GM18526 (cell line): ENCODE results near the gene MAPK8IP1.

Source experiments
- POLR2A ChIP-seq: IDR thresholded peaks from 3 replicates; pipeline ENCODE4 v1.6.1; 2011; ENCODE audit not compliant: insufficient read length; ENCODE audit errors: extremely low read depth

Gene MAPK8IP1

DNA sequence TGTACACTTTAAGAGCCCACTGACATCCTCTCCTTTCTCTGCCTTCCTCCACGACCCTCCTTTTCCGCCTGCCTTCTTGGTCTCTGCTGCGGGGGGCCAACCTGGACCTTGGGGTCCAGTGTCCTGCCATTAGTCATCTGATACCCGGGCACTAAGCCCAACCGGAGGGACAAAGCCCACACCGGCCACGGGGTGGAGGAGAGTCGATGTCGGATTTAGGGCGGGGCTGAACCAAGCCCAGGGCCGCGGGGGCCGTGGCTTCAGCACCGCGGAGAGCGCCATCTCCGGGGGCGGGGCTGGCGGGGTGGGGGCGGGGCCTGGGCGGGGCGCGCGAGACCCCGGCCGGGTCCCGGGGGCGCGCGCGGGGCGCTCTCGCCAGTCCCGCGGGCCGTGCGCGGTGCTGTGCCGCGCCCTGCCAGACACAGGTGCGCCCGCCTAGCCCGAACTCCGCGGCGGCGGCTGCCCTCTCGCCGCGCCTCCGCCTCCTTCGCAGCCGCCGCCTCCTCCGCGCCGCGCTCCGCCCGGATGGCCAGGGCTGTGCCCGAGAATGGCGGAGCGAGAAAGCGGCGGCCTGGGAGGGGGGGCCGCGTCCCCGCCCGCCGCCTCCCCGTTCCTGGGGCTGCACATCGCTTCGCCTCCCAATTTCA, at the start of gene MAPK8IP1:
Gene MAPK8IP1 (plus strand): TSS at position 378 of the 647 bp plus-strand sequence. CDS start 170 bp downstream, at position 548.
- TF ChIP-seq POLR2A, result no peak

- no peak for TF ChIP-seq POLR2A
These were observed 46.2 kb upstream of the MAPK8IP1 start for GRCh38 chr11:45839204-45839603.

- TF ChIP-seq POLR2A, result no peak
These were observed 42.1 kb upstream of the MAPK8IP1 start for GRCh38 chr11:45843158-45843924.

DNA sequence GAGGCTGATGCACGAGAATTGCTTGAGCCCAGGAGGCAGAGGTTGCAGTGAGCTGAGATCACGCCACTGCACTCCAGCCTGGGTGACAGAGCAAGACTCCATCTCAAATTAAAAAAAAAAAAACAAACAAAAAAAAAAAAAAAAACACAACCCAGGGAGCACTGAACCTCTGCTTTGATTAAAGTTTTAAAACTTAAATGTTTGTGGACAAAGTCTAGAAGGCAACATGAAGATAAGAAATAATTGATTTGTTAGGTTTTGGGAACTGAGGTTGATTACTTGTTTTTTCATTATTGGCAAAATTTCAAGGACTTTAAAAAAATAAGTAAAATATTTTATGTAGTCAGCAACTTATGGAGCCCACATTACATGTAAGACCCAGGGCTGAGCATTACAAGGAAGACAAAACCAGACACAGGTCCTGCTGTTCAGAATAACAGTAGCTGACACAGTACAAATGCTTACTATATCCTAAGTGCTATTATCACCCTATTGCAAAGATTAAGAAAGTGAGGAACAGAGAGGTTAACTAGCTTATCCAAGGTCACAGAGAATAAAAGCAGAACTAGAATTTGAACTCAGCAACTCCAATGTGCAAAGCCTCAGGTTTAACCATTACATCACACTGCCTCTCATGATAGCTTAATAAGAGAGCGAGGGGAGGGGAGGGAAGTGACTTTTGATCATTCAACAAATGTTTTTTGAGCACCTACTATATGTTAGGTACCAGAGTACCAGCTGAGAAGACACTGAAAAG, 40.5 kb upstream of the MAPK8IP1 start:
- no peak for TF ChIP-seq POLR2A

DNA sequence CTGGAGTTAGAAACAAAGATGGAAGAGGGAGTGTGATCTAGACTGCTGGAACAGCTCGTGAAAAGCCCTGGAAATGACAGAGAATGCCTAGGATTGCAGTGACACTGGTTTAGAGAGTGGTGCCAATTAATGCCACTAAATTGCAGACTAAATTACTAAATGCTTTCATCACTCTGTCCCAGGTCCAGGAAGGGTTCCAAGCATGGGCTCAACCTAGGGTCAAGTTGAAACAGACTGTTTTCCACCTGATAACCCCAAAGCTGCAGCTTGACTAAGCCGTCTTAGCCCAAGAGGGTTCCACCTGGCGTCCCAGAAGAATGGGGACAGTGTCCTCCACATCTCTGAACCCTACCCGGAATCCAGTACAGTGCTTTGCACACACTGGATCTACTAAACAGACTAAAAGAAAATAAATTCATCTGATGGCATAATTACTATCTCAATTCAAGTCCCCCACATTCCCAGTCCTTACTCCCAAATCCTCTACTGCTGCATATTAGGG, 39.2 kb upstream of the MAPK8IP1 start:
- TF ChIP-seq POLR2A, result no peak

DNA sequence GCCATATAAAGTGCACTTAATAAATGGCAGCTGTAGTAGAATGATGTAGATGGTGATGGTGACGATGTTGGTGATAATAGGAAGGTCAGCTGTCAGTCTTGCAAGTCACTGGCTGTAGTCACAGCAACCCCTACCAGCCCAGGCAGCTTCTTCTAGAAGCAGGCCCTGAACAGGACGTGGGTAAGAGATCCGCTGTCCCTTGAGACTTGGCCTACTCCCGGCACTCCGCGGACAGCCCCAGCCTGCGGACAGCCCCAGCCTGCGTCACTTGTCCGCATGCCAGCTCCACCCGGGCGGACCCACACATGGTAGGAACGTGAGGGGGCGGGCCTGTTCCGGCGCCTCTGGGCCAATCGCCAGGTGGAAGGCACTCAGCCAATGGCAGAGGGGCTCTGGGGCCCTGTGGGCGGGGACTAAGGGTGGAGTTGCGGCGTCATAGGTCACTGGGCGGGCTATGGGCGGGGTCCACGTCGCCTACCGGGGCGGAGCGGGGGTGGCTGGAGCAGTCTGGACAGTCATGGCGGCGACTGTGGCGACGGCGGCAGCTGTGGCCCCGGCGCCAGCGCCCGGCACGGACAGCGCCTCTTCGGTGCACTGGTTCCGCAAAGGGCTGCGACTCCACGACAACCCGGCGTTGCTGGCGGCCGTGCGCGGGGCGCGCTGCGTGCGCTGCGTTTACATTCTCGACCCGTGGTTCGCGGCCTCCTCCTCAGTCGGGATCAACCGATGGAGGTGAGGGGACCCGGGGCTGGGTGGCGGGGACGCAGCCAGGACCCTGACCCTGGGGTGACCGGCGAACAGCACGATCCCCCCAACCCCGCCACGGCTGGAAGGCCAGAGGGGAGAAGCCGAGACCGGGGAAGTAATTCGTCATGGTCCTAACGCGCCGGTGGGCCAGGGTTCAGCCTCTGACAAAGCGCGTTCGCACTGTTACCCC, 38.2 kb upstream of the MAPK8IP1 start, which contains the start of gene CRY2:
Gene CRY2 (plus strand): TSS at position 502 of the 937 bp plus-strand sequence. CDS start 16 bp downstream, at position 518.
- TF ChIP-seq POLR2A, result peak; percentile 91

- no peak for TF ChIP-seq POLR2A
These were observed 37.5 kb upstream of the MAPK8IP1 start for GRCh38 chr11:45847911-45848316.

GRCh38 chr11:45848654-45849081, 36.8 kb upstream of the MAPK8IP1 start:
- TF ChIP-seq POLR2A, result no peak

DNA sequence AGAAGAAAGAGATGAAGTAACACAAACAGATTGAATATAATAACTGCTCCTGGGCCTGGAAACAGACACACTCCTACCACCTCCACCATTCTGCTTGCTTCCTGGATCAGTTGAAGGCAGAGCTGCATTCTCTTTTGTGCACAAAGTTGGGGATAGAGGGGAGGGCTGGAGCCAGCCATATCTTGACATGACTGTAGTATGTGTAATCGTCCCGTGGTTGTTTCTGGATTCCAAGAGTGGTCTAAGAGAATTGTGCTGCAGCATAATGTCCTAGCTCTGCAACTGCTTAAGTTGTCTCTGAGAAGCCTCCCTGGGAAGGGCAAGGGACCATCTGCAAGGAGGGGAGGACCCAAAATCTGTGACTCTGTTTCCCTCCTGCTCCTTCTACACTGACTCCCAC, 35.0 kb upstream of the MAPK8IP1 start:
- TF ChIP-seq POLR2A, result no peak

- no peak for TF ChIP-seq POLR2A
These were observed 34.2 kb upstream of the MAPK8IP1 start for GRCh38 chr11:45851228-45851627.

- TF ChIP-seq POLR2A, result no peak
These were observed 33.3 kb upstream of the MAPK8IP1 start for GRCh38 chr11:45852018-45852711.

DNA sequence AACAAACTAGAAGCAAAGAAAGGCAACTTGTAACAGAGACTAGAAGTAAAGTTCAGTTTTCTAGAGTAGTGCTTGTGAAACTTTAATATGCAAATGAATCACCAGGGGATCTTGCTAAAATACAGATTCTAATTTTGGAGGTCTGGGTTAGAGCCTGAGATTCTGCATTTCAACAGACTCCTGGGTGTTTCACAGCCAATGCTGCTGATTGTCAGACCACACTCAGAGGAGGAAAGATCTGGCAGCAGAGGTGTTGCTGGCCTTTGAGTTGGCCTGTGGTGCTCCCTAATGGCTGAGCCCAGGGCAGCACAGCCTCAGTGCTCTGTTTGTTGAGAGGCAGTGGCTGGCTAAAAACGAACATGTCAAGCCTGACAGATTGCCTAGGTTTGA, 32.7 kb upstream of the MAPK8IP1 start:
- no peak for TF ChIP-seq POLR2A

GRCh38 chr11:45853332-45854219, 31.9 kb upstream of the MAPK8IP1 start:
- TF ChIP-seq POLR2A, result no peak

DNA sequence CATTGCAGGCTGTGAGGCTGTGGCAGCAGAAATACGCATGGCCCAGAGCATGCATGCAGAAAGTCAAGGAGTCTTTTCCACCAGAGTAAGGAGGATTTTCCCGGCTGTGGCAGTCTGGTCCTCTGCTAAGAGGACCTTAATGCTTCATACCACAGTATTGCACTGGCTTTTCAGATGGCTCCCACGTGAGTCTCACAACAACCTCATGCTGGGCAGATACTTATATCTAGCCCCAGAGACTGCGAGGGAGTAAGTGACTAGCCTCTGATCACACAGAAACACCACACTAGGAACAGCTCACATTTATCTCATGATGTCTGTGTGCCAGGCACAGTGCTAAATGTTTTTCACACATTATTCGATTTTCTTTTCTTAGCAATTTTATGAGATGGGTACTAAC, 30.1 kb upstream of the MAPK8IP1 start:
- TF ChIP-seq POLR2A, result no peak
